Keratinocyte (primary cell): ENCODE measurements around the gene ZNF471.

Experiments
- CTCF ChIP-seq, 3 experiments: IDR thresholded peaks in 1 of 3; conservative IDR thresholded peaks in 1 of 3; optimal IDR thresholded peaks in 1 of 3; 2 replicates in 2 of 3; 3 replicates in 1 of 3; pipeline versions ENCODE3 to v1.5.1; 2011; ENCODE audit warnings: low read length in 3 of 3, mild to moderate bottlenecking in 3 of 3, moderate library complexity in 2 of 3, control low read depth in 1 of 3, inconsistent platforms in 1 of 3; ENCODE audit not compliant: insufficient read depth in 2 of 3; ENCODE audit errors: extremely low read depth in 1 of 3
- EZH2 ChIP-seq: IDR thresholded peaks from one replicate; pipeline ENCODE4 v1.6.1; 2012; ENCODE audit warnings: inconsistent platforms, mild to moderate bottlenecking, low read length, moderate library complexity

- TF ChIP-seq EZH2 (no peak), CTCF (optimal IDR thresholded peaks at IDR 0.05 in 1 of 3, IDR thresholded peaks at IDR 0.05 in 1 of 3, conservative IDR thresholded peaks at IDR 0.05 in 1 of 3; ENCODE audit: extremely low read depth in 1 of 3, insufficient read depth in 2 of 3, low read length in 3 of 3) (no peak)
Measured at GRCh38 chr19:56572589-56572988, 64.9 kb downstream of the ZNF471 start.
